ENCODE data around the gene PPP1CA. TPM values are rescaled to one million over a fixed set of nuclear protein-coding genes. Genes with fewer than 3 reads are reported as not detected.

PPP1CA gene
- total and polyA plus RNA-seq, 3 donors from 2014 or later: 79.7 to 129 (median 100) TPM

DNA sequence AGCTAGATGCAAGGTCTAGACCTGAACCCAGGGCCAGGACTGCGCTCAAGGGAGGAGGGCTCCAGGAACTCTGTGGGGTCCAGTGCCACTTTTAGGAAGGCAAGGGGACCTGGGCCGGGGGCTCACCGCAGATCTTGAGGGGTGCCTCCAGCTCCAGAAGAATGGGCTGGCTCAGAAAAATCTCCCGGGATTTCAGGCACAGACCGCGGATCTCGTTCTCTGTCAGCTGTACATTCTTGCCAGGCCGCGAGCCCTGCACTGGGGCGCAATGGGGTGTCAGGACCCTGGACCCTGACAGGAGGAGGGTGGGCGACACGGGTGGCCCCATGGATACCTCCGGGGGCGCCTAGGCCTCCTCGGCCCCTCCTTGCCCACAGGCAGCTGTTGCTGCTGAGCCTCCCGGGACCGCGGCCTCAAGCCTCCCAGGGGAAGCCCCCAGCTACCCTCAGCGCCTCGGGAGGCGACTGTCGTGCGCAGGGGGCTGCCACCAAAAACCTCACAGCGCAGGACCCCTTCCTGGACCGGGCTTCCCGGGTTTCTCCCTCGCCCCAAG, 640 bp downstream of the PPP1CA start:
- no peaks in the 10 kb centered on the region for H3K27me3 ChIP-seq
- intact Hi-C loops (cut with DNase I; ENCODE audit: low total_unique reads): loop anchor here (10.0 kb wide), 1 partner anchor 84 kb away; the partner anchor contains the start of gene AIP
- TF ChIP-seq, protein P1, sequence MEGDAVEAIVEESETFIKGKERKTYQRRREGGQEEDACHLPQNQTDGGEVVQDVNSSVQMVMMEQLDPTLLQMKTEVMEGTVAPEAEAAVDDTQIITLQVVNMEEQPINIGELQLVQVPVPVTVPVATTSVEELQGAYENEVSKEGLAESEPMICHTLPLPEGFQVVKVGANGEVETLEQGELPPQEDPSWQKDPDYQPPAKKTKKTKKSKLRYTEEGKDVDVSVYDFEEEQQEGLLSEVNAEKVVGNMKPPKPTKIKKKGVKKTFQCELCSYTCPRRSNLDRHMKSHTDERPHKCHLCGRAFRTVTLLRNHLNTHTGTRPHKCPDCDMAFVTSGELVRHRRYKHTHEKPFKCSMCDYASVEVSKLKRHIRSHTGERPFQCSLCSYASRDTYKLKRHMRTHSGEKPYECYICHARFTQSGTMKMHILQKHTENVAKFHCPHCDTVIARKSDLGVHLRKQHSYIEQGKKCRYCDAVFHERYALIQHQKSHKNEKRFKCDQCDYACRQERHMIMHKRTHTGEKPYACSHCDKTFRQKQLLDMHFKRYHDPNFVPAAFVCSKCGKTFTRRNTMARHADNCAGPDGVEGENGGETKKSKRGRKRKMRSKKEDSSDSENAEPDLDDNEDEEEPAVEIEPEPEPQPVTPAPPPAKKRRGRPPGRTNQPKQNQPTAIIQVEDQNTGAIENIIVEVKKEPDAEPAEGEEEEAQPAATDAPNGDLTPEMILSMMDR (IDR thresholded peaks at IDR 0.05): no peak
- no peak for TF ChIP-seq POLR2A (IDR thresholded peaks at IDR 0.05)
- H3K27ac ChIP-seq: peak overlapping the region; percentile 85 to 92
- H3K4me1 ChIP-seq: peaks cover 16% of the 10 kb centered on the region
- no peak for DNase-seq
- 10% methylated on average over 7 of the region's 27 CpGs; no CpG with 5 or more reads in 1 of the 2 donors for WGBS, 2 donors
- peak overlapping the region; percentile 88 to 93 for H3K4me3 ChIP-seq
- no peaks in the 10 kb centered on the region for H3K9me3 ChIP-seq
- H3K36me3 ChIP-seq (ENCODE audit: low read depth, missing control alignments): no peaks in the 10 kb centered on the region

DNA sequence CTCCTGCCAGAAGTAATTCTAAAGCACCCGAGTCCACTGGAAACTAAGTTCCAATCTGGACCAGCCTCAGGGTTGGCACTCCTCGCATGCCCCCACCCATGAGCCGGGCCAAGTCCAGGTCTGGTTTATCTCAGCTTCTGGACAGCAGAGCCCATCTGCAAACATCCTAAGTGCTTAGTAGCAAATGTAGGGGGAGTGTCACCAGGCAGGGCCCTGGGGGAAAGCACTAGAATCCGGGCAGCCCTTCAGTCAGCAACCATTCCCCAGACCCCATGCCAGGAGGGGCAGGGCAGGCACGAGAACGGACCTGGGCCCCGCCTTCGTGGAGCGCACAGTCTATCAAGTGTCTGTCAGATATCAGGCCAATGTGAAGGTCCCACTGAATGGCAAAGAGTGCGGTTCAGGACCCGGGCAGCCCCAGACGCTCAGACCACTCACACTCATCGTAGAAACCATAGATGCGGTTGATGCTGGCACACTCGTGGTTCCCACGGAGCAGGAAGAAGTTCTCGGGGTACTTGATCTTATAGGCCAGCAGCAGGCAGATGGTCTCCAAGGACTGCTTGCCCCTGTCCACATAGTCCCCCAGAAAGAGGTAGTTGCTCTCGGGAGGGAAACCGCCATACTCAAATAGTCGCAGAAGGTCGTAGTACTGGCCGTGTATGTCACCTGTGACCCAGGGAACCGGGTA, 1.3 kb downstream of the PPP1CA start:
- intact Hi-C loops (cut with DNase I; ENCODE audit: low total_unique reads): loop anchor here (10.0 kb wide), 1 partner anchor 84 kb away; the partner anchor contains the start of gene AIP
- TF ChIP-seq POLR2A (IDR thresholded peaks at IDR 0.05): no peak
- TF ChIP-seq, protein P1 (IDR thresholded peaks at IDR 0.05): no peak
- no peaks in the 10 kb centered on the region for H3K36me3 ChIP-seq (ENCODE audit: low read depth, missing control alignments)
- peak; percentile 43 for DNase-seq
- peaks cover 16% of the 10 kb centered on the region for H3K4me1 ChIP-seq
- no peaks in the 10 kb centered on the region for H3K27me3 ChIP-seq
- WGBS, 2 donors: 31 to 37% methylated on average over 3 to 23 of the region's 23 CpGs
- H3K4me3 ChIP-seq: peak overlapping the region; percentile 88 to 93
- H3K9me3 ChIP-seq: no peaks in the 10 kb centered on the region
- peak overlapping the region in 1 of 2 donors; percentile 92 for H3K27ac ChIP-seq

DNA sequence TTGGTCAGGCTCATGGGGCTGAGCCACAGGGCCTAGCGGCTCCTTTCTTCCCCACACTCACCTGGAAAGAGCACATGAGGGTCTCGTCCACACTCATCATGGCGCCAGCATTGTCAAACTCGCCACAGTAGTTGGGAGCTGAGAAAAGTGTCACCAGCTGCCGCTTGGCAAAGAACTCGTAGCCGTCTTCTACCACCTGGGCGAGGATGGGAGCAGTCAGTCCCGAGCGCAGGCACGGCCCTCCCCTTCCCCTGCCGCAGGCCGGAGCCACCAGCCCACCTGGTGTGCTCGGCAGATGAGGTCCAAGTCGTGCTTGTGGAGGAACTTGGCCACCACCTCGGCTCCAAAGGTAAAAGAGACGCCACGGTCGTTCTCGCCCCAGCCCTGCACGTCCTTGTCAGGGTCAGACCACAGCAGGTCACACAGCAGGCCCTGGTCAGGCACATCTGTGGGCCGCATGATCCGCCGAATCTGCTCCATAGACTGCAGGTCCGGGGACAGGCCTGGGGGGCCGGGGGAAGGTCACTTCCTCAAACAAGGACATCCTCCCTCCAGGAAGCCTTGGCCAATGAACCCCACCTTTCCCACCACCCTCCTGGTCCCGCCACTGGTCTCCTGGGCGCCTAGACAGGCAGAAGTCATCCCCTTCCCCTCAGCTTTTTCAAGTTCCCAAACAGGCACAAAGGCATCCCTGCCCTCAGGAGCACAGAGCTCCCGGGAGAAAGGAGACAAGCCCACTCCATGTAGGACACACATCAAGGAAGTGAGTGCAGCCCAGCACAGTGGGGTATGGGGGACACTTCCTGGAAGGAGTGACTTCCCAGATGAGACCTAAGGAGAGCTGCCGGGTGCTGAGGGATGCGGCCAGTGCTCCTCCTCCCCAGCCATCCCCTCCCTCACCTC, 2.7 kb downstream of the PPP1CA start:
- 83 to 89% methylated on average over 26 to 31 of the region's 31 CpGs for WGBS, 2 donors
- H3K4me3 ChIP-seq: no peak overlapping the region
- no peaks in the 10 kb centered on the region for H3K9me3 ChIP-seq
- DNase-seq: no peak
- intact Hi-C loops (cut with DNase I; ENCODE audit: low total_unique reads): no loop called here
- H3K4me1 ChIP-seq: peaks cover 16% of the 10 kb centered on the region
- H3K27ac ChIP-seq: no peak overlapping the region
- H3K36me3 ChIP-seq (ENCODE audit: low read depth, missing control alignments): no peaks in the 10 kb centered on the region
- TF ChIP-seq POLR2A (IDR thresholded peaks at IDR 0.05): no peak
- TF ChIP-seq, protein P1 (IDR thresholded peaks at IDR 0.05): no peak
- H3K27me3 ChIP-seq: no peaks in the 10 kb centered on the region

DNA sequence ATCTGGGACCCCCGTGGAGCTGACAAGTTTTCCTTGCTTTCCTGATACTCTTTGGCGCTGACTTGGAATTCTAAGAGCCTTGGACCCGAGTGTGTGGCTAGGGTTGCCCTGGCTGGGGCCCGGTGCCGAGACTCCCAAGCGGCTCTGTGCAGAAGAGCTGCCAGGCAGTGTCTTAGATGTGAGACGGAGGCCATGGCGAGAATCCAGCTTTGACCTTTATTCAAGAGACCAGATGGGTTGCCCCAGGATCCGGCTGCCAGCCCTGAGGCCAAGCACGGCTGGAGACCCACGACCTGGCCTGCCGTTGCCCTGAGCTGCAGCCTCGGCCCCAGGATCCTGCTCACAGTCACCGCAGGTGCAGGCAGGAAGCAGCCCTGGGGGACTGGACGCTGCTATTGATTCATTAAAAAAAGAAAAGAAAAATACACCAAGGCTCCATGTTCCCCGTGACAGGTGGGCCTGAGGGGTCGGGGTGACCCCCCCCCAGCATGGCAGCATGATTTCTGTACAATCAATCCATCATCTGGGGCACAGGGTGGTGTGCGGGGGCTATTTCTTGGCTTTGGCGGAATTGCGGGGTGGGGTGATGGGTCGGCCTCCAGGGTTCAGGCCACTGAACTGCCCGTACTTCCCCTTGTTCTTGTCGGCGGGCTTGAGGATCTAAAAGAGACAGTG, 3.5 kb downstream of the PPP1CA start:
- no peak for TF ChIP-seq POLR2A (IDR thresholded peaks at IDR 0.05)
- TF ChIP-seq, protein P1 (IDR thresholded peaks at IDR 0.05): no peak
- H3K9me3 ChIP-seq: no peaks in the 10 kb centered on the region
- H3K27ac ChIP-seq: no peak overlapping the region
- no peak overlapping the region for H3K4me3 ChIP-seq
- WGBS, 2 donors: 84 to 86% methylated on average over 22 to 24 of the region's 24 CpGs
- H3K4me1 ChIP-seq: peaks cover 16% of the 10 kb centered on the region
- intact Hi-C loops (cut with DNase I; ENCODE audit: low total_unique reads): no loop called here
- no peak for DNase-seq
- no peaks in the 10 kb centered on the region for H3K36me3 ChIP-seq (ENCODE audit: low read depth, missing control alignments)
- H3K27me3 ChIP-seq: no peaks in the 10 kb centered on the region
